HepG2 (cell line): ENCODE measurements around the gene FRAS1. TPM values are rescaled to one million over a fixed set of nuclear protein-coding genes. Genes with fewer than 3 reads are reported as not detected.
A peak's percentile ranks its signal among the peaks of the same experiment; 100 is the strongest.

Experiments
- ARNT ChIP-seq: fragments of 450-650 bp; IDR thresholded peaks from 2 replicates; pipeline ENCODE4 v1.6.1; 2017
- ATF1 ChIP-seq: IDR thresholded peaks from 2 replicates; pipeline ENCODE4 v1.6.1; 2016; ENCODE audit warnings: mild to moderate bottlenecking, control low read depth
- BHLHE40 ChIP-seq: IDR thresholded peaks from 2 replicates; pipeline ENCODE4 v1.6.1; 2011; ENCODE audit warnings: low read length, improper control_type of control experiment
- GATA4 ChIP-seq: sonication (generic); IDR thresholded peaks from 2 replicates; pipeline ENCODE4 v1.6.1; 2016; ENCODE audit warnings: antibody characterized with exemption, low read depth, borderline replicate concordance
- ISL2 ChIP-seq: sonication (generic); formaldehyde crosslinking; IDR thresholded peaks from 2 replicates; pipeline ENCODE4 v1.5.0; 2020; ENCODE audit warnings: missing genetic modification reagents
- KDM1A ChIP-seq: IDR thresholded peaks from 2 replicates; pipeline ENCODE4 v1.6.1; 2016; ENCODE audit warnings: missing compliant biosample characterization
- NR2F2 ChIP-seq: IDR thresholded peaks from 2 replicates; pipeline ENCODE4 v1.6.1; 2012; ENCODE audit warnings: low read depth, inconsistent platforms, borderline replicate concordance
- SIX4 ChIP-seq: sonication (generic); formaldehyde crosslinking; IDR thresholded peaks from 2 replicates; pipeline ENCODE4 v1.4.0; 2020; ENCODE audit warnings: missing genetic modification reagents
- SSRP1 ChIP-seq: IDR thresholded peaks from 2 replicates; pipeline ENCODE4 v1.6.1; 2016; ENCODE audit warnings: control low read depth
- TBX2 ChIP-seq: sonication (generic); formaldehyde crosslinking; IDR thresholded peaks from 2 replicates; pipeline ENCODE4 v1.5.0; 2020; ENCODE audit warnings: missing genetic modification reagents, mild to moderate bottlenecking, borderline replicate concordance
- ZFP36L1 ChIP-seq: sonication (generic); formaldehyde crosslinking; IDR thresholded peaks from 2 replicates; pipeline ENCODE4 v1.8.0; 2022; ENCODE audit warnings: mild to moderate bottlenecking, missing genetic modification reagents, moderate library complexity
- ZNF260 ChIP-seq: sonication (generic); formaldehyde crosslinking; IDR thresholded peaks from 2 replicates; pipeline ENCODE4 v1.4.0; 2020; ENCODE audit warnings: missing genetic modification reagents, low read depth, mild to moderate bottlenecking, borderline replicate concordance
- ZNF34 ChIP-seq: sonication (generic); formaldehyde crosslinking; IDR thresholded peaks from 2 replicates; pipeline ENCODE4 v1.4.0; 2020; ENCODE audit warnings: mild to moderate bottlenecking, missing genetic modification reagents, borderline replicate concordance
- ZNF577 ChIP-seq: sonication (generic); formaldehyde crosslinking; IDR thresholded peaks from 2 replicates; pipeline ENCODE4 v1.4.0; 2020; ENCODE audit warnings: mild to moderate bottlenecking, low read depth, missing genetic modification reagents, borderline replicate concordance
- ZNF7 ChIP-seq: IDR thresholded peaks from 2 replicates; pipeline ENCODE4 v1.6.1; 2016; ENCODE audit warnings: missing biosample characterization, missing genetic modification reagents
- polyA plus RNA-seq, 8 experiments: library from polyadenylated mRNA; depleted of rRNA in 3 of 8; stranded (reverse) in 7 of 8; unstranded in 1 of 8; fragments of >200 nt; fragmentation: Illumina TruSeq in 4 of 8; extraction: Trizol in 4 of 8; gene quantifications; 2 replicates each; pipeline versions ENCODE4 v1.2.1 to v1.2.3, GENCODE V29; 2011 to 2016; ENCODE audit warnings: low read depth in 4 of 8, missing spikeins in 1 of 8, mixed read lengths in 1 of 8; ENCODE audit not compliant: insufficient read depth in 1 of 8
- total RNA-seq, 5 experiments: library from RNA; depleted of rRNA; stranded (reverse); fragments of >200 nt; fragmentation: Illumina TruSeq; extraction: Trizol; gene quantifications; 2 replicates each; pipeline ENCODE4 v1.2.3, GENCODE V29; 2016; ENCODE audit warnings: low read depth in 1 of 5
- TF ChIP-seq, protein P1 (sequence below): IDR thresholded peaks from 2 replicates; pipeline ENCODE4 v1.6.1; 2016; ENCODE audit warnings: mild to moderate bottlenecking
- TF ChIP-seq, protein P2 (sequence below): sonication (generic); formaldehyde crosslinking; IDR thresholded peaks from 2 replicates; pipeline ENCODE4 v1.8.1; 2022; ENCODE audit warnings: low read depth, mild to moderate bottlenecking, missing genetic modification reagents
- TF ChIP-seq, protein P3 (sequence below): sonication (generic); formaldehyde crosslinking; IDR thresholded peaks from 2 replicates; pipeline ENCODE4 v1.9.0; 2021; ENCODE audit warnings: missing genetic modification reagents, borderline replicate concordance
- TF ChIP-seq, protein P4 (sequence below): sonication (generic); formaldehyde crosslinking; IDR thresholded peaks from 2 replicates; pipeline ENCODE4 v1.4.0; 2020; ENCODE audit warnings: missing genetic modification reagents, mild to moderate bottlenecking, borderline replicate concordance
- TF ChIP-seq, protein P5 (sequence below): IDR thresholded peaks from 2 replicates; pipeline ENCODE4 v1.6.1; 2018; ENCODE audit warnings: missing genetic modification reagents, mild to moderate bottlenecking, missing compliant biosample characterization

Gene FRAS1
- total and polyA plus RNA-seq, 2 of the 13 experiments (the other 11 are each of a cell fraction or from before 2014, with no cell fraction given) = 22.5 to 31.6 TPM

DNA sequence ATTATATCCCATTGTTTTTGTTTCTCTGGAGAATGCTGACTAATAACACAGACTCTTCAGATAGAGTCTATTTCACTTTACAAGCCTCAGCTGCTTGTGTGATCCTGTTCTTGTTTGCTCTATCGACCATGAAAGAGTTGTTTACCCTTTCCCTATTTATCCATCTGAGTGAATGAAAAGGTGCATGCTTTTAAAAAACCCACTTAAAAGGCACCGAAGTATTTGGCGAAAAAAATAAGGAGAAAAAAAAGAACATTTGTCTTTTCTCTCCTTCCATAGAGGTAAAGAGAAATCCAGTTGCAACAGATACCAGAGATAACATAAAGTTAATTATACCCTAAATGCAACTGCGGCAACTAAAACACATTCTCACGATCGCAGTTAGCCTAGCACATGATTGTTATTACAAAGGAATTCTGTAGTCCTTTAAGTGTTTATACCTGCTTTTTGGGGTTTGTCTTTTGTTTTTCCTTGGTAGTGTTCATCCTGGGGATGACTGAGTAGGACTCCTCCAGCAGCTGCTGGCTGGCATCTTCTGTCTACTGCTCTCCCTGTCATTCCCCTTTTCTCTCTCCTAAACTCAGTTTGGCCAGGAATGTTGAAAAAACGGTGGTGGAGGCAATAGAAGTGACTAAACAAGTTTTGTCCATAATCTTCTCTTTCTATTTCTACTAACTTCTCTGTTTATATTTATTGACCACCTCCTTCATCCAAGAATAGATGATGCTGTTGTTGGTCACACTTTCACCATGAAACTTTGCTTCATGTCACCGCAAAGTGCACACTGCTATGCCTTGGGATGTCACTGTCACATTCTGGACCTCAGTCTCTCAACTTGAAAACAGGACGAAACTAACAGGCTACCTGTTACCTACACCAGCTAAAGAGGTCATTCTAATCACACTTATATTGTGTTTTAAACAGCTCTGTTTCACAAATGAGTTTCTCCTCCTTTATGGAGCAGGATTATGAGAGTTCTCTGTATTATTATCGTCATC is 41.9 kb upstream of the FRAS1 start (continued):
- TF ChIP-seq SIX4 (CRISPR knock-in tag) (peak; percentile 48; the same call in 1 of the 2 replicates), ZNF260 (CRISPR knock-in tag) (no peak), GATA4 (peak; percentile 44; the same call in 1 of the 2 replicates), ZFP36L1 (CRISPR knock-in tag) (0 out of 2 replicates have a peak, but pooled peaks have one; percentile 36), ZNF34 (CRISPR knock-in tag) (peak; percentile 38; the same call in 1 of the 2 replicates), NR2F2 (peak; percentile 80; the same call in 1 of the 2 replicates), KDM1A (no peak), SSRP1 (CRISPR knock-in tag) (no peak), ZNF7 (CRISPR knock-in tag) (no peak), ISL2 (peak; percentile 99), ARNT (no peak), TBX2 (CRISPR knock-in tag) (peak; percentile 57; the same call in 1 of the 2 replicates), ZNF577 (CRISPR knock-in tag) (no peak), BHLHE40 (0 out of 2 replicates have a peak, but pooled peaks have one; percentile 42), ATF1 (CRISPR knock-in tag) (peak; percentile 34; the same call in 1 of the 2 replicates)
- TF ChIP-seq, protein P1, sequence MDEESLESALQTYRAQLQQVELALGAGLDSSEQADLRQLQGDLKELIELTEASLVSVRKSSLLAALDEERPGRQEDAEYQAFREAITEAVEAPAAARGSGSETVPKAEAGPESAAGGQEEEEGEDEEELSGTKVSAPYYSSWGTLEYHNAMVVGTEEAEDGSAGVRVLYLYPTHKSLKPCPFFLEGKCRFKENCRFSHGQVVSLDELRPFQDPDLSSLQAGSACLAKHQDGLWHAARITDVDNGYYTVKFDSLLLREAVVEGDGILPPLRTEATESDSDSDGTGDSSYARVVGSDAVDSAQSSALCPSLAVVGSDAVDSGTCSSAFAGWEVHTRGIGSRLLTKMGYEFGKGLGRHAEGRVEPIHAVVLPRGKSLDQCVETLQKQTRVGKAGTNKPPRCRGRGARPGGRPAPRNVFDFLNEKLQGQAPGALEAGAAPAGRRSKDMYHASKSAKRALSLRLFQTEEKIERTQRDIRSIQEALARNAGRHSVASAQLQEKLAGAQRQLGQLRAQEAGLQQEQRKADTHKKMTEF (CRISPR knock-in tag) = peak; percentile 47; the same call in 1 of the 2 replicates
- TF ChIP-seq, protein P2, sequence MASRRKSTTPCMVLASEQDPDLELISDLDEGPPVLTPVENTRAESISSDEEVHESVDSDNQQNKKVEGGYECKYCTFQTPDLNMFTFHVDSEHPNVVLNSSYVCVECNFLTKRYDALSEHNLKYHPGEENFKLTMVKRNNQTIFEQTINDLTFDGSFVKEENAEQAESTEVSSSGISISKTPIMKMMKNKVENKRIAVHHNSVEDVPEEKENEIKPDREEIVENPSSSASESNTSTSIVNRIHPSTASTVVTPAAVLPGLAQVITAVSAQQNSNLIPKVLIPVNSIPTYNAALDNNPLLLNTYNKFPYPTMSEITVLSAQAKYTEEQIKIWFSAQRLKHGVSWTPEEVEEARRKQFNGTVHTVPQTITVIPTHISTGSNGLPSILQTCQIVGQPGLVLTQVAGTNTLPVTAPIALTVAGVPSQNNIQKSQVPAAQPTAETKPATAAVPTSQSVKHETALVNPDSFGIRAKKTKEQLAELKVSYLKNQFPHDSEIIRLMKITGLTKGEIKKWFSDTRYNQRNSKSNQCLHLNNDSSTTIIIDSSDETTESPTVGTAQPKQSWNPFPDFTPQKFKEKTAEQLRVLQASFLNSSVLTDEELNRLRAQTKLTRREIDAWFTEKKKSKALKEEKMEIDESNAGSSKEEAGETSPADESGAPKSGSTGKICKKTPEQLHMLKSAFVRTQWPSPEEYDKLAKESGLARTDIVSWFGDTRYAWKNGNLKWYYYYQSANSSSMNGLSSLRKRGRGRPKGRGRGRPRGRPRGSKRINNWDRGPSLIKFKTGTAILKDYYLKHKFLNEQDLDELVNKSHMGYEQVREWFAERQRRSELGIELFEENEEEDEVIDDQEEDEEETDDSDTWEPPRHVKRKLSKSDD (CRISPR knock-in tag) = no peak
- TF ChIP-seq, protein P3, sequence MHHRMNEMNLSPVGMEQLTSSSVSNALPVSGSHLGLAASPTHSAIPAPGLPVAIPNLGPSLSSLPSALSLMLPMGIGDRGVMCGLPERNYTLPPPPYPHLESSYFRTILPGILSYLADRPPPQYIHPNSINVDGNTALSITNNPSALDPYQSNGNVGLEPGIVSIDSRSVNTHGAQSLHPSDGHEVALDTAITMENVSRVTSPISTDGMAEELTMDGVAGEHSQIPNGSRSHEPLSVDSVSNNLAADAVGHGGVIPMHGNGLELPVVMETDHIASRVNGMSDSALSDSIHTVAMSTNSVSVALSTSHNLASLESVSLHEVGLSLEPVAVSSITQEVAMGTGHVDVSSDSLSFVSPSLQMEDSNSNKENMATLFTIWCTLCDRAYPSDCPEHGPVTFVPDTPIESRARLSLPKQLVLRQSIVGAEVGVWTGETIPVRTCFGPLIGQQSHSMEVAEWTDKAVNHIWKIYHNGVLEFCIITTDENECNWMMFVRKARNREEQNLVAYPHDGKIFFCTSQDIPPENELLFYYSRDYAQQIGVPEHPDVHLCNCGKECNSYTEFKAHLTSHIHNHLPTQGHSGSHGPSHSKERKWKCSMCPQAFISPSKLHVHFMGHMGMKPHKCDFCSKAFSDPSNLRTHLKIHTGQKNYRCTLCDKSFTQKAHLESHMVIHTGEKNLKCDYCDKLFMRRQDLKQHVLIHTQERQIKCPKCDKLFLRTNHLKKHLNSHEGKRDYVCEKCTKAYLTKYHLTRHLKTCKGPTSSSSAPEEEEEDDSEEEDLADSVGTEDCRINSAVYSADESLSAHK (CRISPR knock-in tag) = no peak
- TF ChIP-seq, protein P4, sequence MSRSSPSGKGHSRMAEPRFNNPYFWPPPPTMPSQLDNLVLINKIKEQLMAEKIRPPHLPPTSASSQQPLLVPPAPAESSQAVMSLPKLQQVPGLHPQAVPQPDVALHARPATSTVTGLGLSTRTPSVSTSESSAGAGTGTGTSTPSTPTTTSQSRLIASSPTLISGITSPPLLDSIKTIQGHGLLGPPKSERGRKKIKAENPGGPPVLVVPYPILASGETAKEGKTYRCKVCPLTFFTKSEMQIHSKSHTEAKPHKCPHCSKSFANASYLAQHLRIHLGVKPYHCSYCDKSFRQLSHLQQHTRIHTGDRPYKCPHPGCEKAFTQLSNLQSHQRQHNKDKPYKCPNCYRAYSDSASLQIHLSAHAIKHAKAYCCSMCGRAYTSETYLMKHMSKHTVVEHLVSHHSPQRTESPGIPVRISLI (CRISPR knock-in tag) = peak; percentile 96
- TF ChIP-seq, protein P5, sequence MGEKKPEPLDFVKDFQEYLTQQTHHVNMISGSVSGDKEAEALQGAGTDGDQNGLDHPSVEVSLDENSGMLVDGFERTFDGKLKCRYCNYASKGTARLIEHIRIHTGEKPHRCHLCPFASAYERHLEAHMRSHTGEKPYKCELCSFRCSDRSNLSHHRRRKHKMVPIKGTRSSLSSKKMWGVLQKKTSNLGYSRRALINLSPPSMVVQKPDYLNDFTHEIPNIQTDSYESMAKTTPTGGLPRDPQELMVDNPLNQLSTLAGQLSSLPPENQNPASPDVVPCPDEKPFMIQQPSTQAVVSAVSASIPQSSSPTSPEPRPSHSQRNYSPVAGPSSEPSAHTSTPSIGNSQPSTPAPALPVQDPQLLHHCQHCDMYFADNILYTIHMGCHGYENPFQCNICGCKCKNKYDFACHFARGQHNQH = no peak
